HG02885 (cell line): ENCODE results near the gene SCAPER.
"Not testable (repeated sequence)": the region's sequence is repeated elsewhere in the genome, so short reads cannot be mapped to it uniquely, and the experiment has no call there.

Experiments
- ATAC-seq: cut with Tn5 transposase; IDR thresholded peaks from one replicate; pipeline ENCODE4 v1.9.1; 2021; ENCODE audit warnings: mild to moderate bottlenecking; ENCODE audit not compliant: unreplicated experiment, poor library complexity

SCAPER gene

DNA sequence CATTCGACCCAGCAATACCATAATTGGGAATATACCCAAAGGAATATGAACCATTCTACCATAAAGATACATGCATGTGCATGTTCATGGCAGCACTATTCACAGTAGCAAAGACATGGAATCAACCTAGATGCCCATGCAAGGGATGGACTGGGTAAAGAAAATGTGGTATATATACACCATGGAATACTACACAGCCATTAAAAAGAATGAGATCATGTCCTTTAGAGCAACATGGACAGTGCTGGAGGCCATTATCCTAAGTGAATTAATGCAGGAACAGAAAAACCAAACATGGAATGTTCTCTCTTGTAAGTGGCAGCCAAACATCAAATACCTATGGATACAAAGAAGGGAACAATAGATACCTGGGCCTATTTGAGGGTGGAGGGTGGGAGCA, 601.2 kb downstream of the SCAPER start:
- no peak for ATAC-seq

DNA sequence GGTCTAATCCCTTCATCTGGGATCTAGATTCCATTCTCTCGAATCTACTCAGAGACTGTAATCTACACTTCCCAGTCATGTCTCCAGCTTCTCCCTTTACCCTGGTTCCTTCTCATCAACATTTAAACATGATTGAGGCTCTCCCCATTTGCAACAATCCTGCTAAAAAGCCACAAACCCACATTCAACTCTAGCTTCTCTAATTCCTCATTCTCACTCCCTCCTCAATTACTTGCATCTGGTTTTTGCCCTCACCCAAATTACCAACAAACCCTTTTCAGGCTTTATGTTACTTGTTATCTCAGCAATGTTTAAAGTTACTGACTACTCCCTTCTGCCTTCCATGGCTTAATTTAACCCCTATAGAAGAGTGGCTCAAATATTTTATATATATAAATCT, 605.4 kb downstream of the SCAPER start:
- ATAC-seq: no peak

DNA sequence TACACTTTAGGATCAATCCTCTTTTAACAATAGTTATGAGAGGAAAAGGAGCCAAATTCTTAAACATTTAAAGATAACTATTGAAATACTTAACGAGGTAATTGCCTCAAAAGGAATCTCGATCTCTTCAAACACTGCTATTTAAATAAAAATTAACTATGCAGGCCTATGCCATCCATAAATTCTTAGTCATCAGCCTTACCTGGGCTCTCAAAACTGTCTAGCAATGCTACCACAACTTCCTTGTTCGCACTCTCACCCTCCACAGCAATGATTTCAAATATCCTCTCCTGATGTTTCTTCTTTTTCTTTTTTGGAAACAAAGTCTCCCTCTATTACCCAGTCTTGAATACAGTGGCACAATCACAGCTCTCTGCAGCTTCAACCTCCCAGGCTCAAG, 606.2 kb downstream of the SCAPER start:
- no peak for ATAC-seq

DNA sequence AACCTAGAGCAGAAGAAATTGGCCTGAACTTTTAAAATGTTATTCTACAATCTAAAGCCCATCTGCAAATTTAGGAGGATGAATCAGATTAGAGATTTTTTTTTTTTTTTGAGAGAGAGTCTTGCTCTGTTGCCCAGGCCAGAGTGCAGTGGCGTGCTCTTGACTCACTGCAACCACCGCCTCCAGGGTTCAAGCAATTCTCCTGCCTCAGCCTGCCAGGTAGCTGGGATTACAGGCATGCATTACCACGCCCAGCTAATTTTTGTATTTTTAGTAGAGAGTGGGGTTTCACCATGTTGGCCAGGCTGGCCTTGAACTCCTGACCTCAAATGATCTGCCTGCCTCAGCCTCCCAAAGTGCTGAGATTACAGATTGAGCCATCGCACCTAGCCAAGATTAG, 607.2 kb downstream of the SCAPER start:
- ATAC-seq: not testable (repeated sequence)
